ENCODE data around the gene ZNF483. TPM values are rescaled to one million over a fixed set of nuclear protein-coding genes. Genes with fewer than 3 reads are reported as not detected.
"Not testable (repeated sequence)": the region's sequence is repeated elsewhere in the genome, so short reads cannot be mapped to it uniquely, and the experiment has no call there.

ZNF483 gene
- total and polyA plus RNA-seq, 9 of the 15 experiments (the other 6 are each of a cell fraction or from before 2014, with no cell fraction given), result 0.04 to 1.0 (median 0.38) TPM

- WGBS (ENCODE audit: insufficient coverage, low coverage, missing lambda C conversion rate), result 12% methylated on average over 9 of the region's 29 CpGs
- H3K4me3 ChIP-seq; CTCF ChIA-PET (ENCODE audit: low intra/inter-chr PET ratio); H4K20me1 ChIP-seq (replicated peaks; ENCODE audit: control insufficient read depth, insufficient read depth, low read length); H3K9me1 ChIP-seq (ENCODE audit: control insufficient read depth, insufficient read depth, low read length); BruUV-seq (replicated peaks); FAIRE-seq; H3K36me3 ChIP-seq (ENCODE audit: control insufficient read depth, insufficient read depth, low read length); H3K4me1 ChIP-seq (replicated peaks in 1 of 2; ENCODE audit: control insufficient read depth in 2 of 2, insufficient read depth in 2 of 2, low read length in 2 of 2); DNase-seq (ENCODE audit: extremely low read depth in 1 of 4, low spot score in 3 of 4); H3K79me2 ChIP-seq (ENCODE audit: control insufficient read depth, insufficient read depth, low read length); ATAC-seq; in situ Hi-C loops (cut with MboI); H2AFZ ChIP-seq (ENCODE audit: low read depth, low read length); intact Hi-C loops (cut with micrococcal nuclease); H3K27ac ChIP-seq (ENCODE audit: extremely low read depth, low read depth, low read length); H3K9me3 ChIP-seq (replicated peaks; ENCODE audit: control insufficient read depth, insufficient read depth, low read depth, low read length); POLR2A ChIA-PET; H3K4me2 ChIP-seq (ENCODE audit: insufficient read depth, low read length); H3K9ac ChIP-seq (ENCODE audit: insufficient read depth in 1 of 2, low read depth in 2 of 2, low read length in 2 of 2): not testable (repeated sequence)
- H3K27me3 ChIP-seq (ENCODE audit: control insufficient read depth in 2 of 2, insufficient read depth in 2 of 2, low read length in 2 of 2), result peaks cover 21 to 23% of the 10 kb centered on the region in 2 experiments
These were observed 92.4 kb downstream of the ZNF483 start for GRCh38 chr9:111617349-111617748.

DNA sequence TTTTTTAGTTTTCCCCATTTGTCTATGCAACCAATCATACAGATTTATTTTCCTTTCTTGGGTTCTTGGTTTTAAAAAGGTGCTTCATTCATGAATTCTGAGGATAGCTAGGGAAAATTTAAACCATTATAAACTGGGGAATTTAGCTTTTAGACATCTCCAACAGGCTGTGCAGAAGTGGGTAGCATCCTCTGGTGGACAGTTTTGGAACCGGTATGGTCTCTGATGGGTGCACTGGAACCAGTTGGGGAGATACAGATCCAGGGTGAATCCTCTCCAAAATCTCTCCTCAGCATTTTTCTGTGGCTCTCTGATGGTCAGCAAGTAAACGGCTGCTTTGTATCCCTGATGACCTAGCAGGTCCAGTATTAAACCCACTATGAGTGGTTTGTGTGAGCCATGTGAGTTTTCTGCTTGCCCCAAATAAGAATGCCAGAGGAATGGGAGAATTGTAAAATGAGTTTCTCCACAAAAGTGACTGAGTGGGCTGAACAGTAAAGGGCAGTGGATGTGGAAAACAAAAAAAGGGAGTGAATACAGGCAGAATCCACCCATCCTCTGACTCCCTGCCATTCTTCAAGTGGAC, 97.0 kb downstream of the ZNF483 start:
- ATAC-seq, result peak; percentile 89
- Histone ChIP-seq H3K4me2 (ENCODE audit: insufficient read depth, low read length) (no peak overlapping the region), H3K79me2 (ENCODE audit: control insufficient read depth, insufficient read depth, low read length) (no peaks in the 10 kb centered on the region), H3K9me3 (replicated peaks; ENCODE audit: control insufficient read depth, insufficient read depth, low read depth, low read length) (no peaks in the 10 kb centered on the region), H3K4me3 (no peak overlapping the region), H3K36me3 (ENCODE audit: control insufficient read depth, insufficient read depth, low read length) (no peaks in the 10 kb centered on the region), H3K4me1 (replicated peaks in 1 of 2; ENCODE audit: control insufficient read depth in 2 of 2, insufficient read depth in 2 of 2, low read length in 2 of 2) (no peaks in the 10 kb centered on the region), H3K27ac (ENCODE audit: extremely low read depth, low read depth, low read length) (no peak overlapping the region), H3K27me3 (ENCODE audit: control insufficient read depth in 2 of 2, insufficient read depth in 2 of 2, low read length in 2 of 2) (peaks cover 0 to 4% of the 10 kb centered on the region in 2 experiments; a peak in 1 of 5 replicates), H3K9ac (ENCODE audit: insufficient read depth in 1 of 2, low read depth in 2 of 2, low read length in 2 of 2) (no peak overlapping the region), H4K20me1 (replicated peaks; ENCODE audit: control insufficient read depth, insufficient read depth, low read length) (no peaks in the 10 kb centered on the region), H2AFZ (ENCODE audit: low read depth, low read length) (no peak overlapping the region), H3K9me1 (ENCODE audit: control insufficient read depth, insufficient read depth, low read length) (no peaks in the 10 kb centered on the region)
- no TSS peak for BruUV-seq (replicated peaks)
- ChIA-PET POLR2A (interaction anchor here (0.6 to 0.8 kb wide), 2 partner anchors 21 to 193 kb away, joined by 4 to 5 read pairs; no protein-coding TSS in a partner anchor), CTCF (ENCODE audit: low intra/inter-chr PET ratio) (interaction anchor here (0.8 kb wide), 1 partner anchor 21 kb away, joined by 4 read pairs; no protein-coding TSS in a partner anchor)
- 0% methylated on average over 2 of the region's 2 CpGs for WGBS (ENCODE audit: insufficient coverage, low coverage, missing lambda C conversion rate)
- DNase-seq (ENCODE audit: extremely low read depth in 1 of 4, low spot score in 3 of 4), result peak; percentile 24 to 37 (median 32)
- no peak for FAIRE-seq
- intact Hi-C loops (cut with micrococcal nuclease) (no loop called here), in situ Hi-C loops (cut with MboI) (no loop called here)
- no peak for TF ChIP-seq BHLHE40 (IDR thresholded peaks at IDR 0.05; ENCODE audit: low read length)
- TF ChIP-seq SMC3 (conservative IDR thresholded peaks at IDR 0.05; ENCODE audit: insufficient read depth, low read depth, low read length), result 0 out of 2 replicates have a peak, but pooled peaks have one; percentile 24
- TF ChIP-seq, protein P1, sequence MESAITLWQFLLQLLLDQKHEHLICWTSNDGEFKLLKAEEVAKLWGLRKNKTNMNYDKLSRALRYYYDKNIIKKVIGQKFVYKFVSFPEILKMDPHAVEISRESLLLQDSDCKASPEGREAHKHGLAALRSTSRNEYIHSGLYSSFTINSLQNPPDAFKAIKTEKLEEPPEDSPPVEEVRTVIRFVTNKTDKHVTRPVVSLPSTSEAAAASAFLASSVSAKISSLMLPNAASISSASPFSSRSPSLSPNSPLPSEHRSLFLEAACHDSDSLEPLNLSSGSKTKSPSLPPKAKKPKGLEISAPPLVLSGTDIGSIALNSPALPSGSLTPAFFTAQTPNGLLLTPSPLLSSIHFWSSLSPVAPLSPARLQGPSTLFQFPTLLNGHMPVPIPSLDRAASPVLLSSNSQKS (CRISPR knock-in tag; IDR thresholded peaks at IDR 0.05), result no peak
- TF ChIP-seq RBBP5 (IDR thresholded peaks at IDR 0.05; ENCODE audit: borderline replicate concordance, insufficient read depth, low read length, poor library complexity, severe bottlenecking), result no peak

All from K562 (cell line).